Ishikawa (cell line): ENCODE measurements around the gene GLIS1.

Source experiments
- CEBPB ChIP-seq: IDR thresholded peaks from 2 replicates; pipeline ENCODE4 v1.6.1; 2012
- CREB1 ChIP-seq: IDR thresholded peaks from 2 replicates; pipeline ENCODE4 v1.6.1; 2012; ENCODE audit warnings: low read depth
- EGR1 ChIP-seq: IDR thresholded peaks from 2 replicates; pipeline ENCODE4 v1.6.1; 2012
- EP300 ChIP-seq: IDR thresholded peaks from 2 replicates; pipeline ENCODE4 v1.6.1; 2012; ENCODE audit warnings: borderline replicate concordance
- FOXM1 ChIP-seq: IDR thresholded peaks from 2 replicates; pipeline ENCODE4 v1.6.1; 2012; ENCODE audit warnings: low read depth, borderline replicate concordance
- NFIC ChIP-seq: IDR thresholded peaks from 2 replicates; pipeline ENCODE4 v1.6.1; 2012
- RAD21 ChIP-seq: IDR thresholded peaks from 2 replicates; pipeline ENCODE4 v1.6.1; 2012; ENCODE audit warnings: low read depth
- TAF1 ChIP-seq: IDR thresholded peaks from 2 replicates; pipeline ENCODE4 v1.6.1; 2012; ENCODE audit warnings: low read depth, mild to moderate bottlenecking
- TCF12 ChIP-seq: IDR thresholded peaks from 2 replicates; pipeline ENCODE4 v1.6.1; 2012; ENCODE audit warnings: low read depth
- TEAD4 ChIP-seq: IDR thresholded peaks from 2 replicates; pipeline ENCODE4 v1.6.1; 2012
- YY1 ChIP-seq: IDR thresholded peaks from 2 replicates; pipeline ENCODE4 v1.6.1; 2012; ENCODE audit warnings: low read depth
- ZBTB7A ChIP-seq: IDR thresholded peaks from 2 replicates; pipeline ENCODE4 v1.6.1; 2012; ENCODE audit warnings: low read depth
- TF ChIP-seq, protein P1 (sequence below): IDR thresholded peaks from 2 replicates; pipeline ENCODE4 v1.6.1; 2012; ENCODE audit warnings: low read depth, mild to moderate bottlenecking
- TF ChIP-seq, protein P2 (sequence below): IDR thresholded peaks from 2 replicates; pipeline ENCODE4 v1.6.1; 2012
- TF ChIP-seq, protein P3 (sequence below): IDR thresholded peaks from 2 replicates; pipeline ENCODE4 v1.6.1; 2012

The GLIS1 gene

DNA sequence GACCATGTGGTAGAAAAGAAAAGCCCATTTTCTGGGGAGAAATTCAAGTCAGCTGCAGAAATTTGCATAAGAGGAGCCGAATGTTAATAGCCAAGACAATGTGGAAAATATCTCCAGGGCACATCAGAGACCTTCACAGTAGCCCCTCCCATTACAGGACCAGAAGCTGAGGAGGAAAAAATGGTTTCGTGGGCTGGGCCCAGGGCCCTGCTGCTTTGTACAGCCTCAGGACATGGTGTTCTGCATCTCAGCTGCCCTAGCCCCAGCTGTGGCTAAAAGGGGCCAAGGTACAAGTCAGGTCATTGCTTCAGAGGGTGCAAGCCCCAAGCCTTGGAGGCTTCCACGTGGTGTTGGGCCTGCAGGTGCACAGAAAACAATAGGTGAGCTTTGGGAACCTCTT is 171.5 kb downstream of the GLIS1 start:
- TF ChIP-seq TAF1 (no peak), NFIC (no peak), FOXM1 (no peak), TCF12 (no peak), EGR1 (no peak), RAD21 (no peak), ZBTB7A (no peak)
- TF ChIP-seq, protein P1, sequence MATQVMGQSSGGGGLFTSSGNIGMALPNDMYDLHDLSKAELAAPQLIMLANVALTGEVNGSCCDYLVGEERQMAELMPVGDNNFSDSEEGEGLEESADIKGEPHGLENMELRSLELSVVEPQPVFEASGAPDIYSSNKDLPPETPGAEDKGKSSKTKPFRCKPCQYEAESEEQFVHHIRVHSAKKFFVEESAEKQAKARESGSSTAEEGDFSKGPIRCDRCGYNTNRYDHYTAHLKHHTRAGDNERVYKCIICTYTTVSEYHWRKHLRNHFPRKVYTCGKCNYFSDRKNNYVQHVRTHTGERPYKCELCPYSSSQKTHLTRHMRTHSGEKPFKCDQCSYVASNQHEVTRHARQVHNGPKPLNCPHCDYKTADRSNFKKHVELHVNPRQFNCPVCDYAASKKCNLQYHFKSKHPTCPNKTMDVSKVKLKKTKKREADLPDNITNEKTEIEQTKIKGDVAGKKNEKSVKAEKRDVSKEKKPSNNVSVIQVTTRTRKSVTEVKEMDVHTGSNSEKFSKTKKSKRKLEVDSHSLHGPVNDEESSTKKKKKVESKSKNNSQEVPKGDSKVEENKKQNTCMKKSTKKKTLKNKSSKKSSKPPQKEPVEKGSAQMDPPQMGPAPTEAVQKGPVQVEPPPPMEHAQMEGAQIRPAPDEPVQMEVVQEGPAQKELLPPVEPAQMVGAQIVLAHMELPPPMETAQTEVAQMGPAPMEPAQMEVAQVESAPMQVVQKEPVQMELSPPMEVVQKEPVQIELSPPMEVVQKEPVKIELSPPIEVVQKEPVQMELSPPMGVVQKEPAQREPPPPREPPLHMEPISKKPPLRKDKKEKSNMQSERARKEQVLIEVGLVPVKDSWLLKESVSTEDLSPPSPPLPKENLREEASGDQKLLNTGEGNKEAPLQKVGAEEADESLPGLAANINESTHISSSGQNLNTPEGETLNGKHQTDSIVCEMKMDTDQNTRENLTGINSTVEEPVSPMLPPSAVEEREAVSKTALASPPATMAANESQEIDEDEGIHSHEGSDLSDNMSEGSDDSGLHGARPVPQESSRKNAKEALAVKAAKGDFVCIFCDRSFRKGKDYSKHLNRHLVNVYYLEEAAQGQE = no peak

DNA sequence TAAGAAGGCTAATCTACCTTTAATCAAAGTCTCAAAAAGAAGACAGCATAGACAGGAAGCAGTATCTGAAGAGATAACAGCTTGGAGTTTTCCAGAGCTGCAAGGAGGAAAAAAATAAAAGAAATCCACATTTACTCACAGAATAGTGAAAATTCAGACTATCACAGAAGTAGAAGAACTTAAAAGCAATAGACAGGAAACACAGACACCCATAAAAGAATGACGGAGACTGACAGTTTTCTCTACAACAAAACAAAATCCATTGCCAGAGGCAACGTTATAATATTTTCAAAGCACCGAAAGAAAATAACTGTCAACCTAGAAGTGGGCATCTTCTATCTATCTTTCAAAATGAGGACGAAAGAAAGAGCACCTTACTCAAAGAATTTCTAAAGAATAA is 175.4 kb downstream of the GLIS1 start:
- TF ChIP-seq TAF1 = no peak
- TF ChIP-seq ZBTB7A = no peak
- no peak for TF ChIP-seq NFIC
- TF ChIP-seq, protein P2, sequence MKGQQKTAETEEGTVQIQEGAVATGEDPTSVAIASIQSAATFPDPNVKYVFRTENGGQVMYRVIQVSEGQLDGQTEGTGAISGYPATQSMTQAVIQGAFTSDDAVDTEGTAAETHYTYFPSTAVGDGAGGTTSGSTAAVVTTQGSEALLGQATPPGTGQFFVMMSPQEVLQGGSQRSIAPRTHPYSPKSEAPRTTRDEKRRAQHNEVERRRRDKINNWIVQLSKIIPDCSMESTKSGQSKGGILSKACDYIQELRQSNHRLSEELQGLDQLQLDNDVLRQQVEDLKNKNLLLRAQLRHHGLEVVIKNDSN = no peak
- TF ChIP-seq CEBPB = no peak
- no peak for TF ChIP-seq TEAD4
- TF ChIP-seq, protein P3, sequence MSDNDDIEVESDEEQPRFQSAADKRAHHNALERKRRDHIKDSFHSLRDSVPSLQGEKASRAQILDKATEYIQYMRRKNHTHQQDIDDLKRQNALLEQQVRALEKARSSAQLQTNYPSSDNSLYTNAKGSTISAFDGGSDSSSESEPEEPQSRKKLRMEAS = no peak
- TF ChIP-seq RAD21 = no peak
- no peak for TF ChIP-seq EP300
- TF ChIP-seq, protein P1 = no peak
- TF ChIP-seq YY1 = no peak
- TF ChIP-seq FOXM1 = no peak
- TF ChIP-seq TCF12 = no peak
- TF ChIP-seq EGR1 = no peak
- no peak for TF ChIP-seq CREB1

DNA sequence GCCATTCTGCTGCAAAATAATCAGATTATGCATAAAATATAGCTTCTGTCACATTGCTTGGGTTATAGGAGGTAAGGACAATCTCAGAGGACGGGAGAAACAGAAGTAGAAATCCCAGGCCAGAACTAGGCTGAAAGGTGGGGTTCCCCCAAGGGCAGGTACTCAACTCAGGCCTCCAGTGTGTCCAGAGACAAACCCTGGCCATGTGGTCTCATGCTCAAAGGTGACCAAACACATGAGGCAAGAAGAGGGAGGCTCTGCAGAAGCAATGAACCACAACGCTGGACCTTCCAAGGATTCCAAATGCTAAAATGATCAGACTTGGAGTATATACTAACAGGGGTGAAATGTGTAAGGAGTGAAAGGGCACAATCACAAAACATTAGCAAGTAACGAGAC is 176.0 kb downstream of the GLIS1 start:
- TF ChIP-seq NFIC = no peak
- TF ChIP-seq RAD21 = no peak
- TF ChIP-seq CEBPB = no peak
- TF ChIP-seq, protein P2 = no peak
- no peak for TF ChIP-seq ZBTB7A
- TF ChIP-seq EGR1 = no peak
- no peak for TF ChIP-seq YY1
- TF ChIP-seq, protein P1 = no peak
- TF ChIP-seq, protein P3 = no peak
- TF ChIP-seq FOXM1 = no peak
- TF ChIP-seq TEAD4 = no peak
- no peak for TF ChIP-seq TAF1
- no peak for TF ChIP-seq TCF12
- no peak for TF ChIP-seq CREB1

DNA sequence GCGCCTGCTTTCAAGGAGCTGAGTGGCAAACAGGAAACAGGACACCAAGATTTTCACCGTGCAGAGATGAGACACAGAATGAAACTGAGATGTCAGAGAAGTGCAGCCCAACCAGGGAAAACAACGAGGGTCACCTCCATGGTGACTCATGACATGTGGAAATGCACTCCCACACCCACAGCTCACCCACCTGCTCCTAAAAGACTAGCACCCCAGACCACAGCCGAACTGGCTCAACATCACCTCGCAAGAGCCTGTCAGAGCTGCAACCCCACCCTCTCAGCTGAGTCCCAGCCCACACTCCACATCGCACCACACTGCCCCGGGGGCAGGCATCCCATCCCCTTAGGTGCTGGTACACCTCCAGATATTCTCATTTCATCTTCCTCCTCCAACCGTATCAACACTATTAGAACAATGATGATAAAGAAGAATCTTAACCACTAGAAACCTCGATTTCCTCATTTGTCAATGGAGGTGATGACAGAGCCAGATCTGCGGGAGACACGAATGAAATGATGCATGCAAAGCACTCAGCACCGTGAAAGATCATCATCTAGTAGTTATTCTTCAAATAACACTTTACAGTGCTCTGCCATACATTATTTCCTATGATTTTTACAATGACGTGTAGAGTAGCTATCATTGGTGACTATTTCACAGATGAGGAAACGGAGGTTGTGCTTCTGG is 176.5 kb downstream of the GLIS1 start:
- no peak for TF ChIP-seq YY1
- no peak for TF ChIP-seq EP300
- no peak for TF ChIP-seq EGR1
- TF ChIP-seq ZBTB7A = no peak
- TF ChIP-seq FOXM1 = no peak
